Kidney tubule cell (primary cell): Measurements from ENCODE around the gene PNPLA5.
"Not testable (repeated sequence)": the region's sequence is repeated elsewhere in the genome, so short reads cannot be mapped to it uniquely, and the experiment has no call there.

Experiments used
- DNase-seq: peaks from one replicate; pipeline ENCODE4 v3.0.0-alpha.2; 2018; ENCODE audit warnings: low spot score

The PNPLA5 gene

DNA sequence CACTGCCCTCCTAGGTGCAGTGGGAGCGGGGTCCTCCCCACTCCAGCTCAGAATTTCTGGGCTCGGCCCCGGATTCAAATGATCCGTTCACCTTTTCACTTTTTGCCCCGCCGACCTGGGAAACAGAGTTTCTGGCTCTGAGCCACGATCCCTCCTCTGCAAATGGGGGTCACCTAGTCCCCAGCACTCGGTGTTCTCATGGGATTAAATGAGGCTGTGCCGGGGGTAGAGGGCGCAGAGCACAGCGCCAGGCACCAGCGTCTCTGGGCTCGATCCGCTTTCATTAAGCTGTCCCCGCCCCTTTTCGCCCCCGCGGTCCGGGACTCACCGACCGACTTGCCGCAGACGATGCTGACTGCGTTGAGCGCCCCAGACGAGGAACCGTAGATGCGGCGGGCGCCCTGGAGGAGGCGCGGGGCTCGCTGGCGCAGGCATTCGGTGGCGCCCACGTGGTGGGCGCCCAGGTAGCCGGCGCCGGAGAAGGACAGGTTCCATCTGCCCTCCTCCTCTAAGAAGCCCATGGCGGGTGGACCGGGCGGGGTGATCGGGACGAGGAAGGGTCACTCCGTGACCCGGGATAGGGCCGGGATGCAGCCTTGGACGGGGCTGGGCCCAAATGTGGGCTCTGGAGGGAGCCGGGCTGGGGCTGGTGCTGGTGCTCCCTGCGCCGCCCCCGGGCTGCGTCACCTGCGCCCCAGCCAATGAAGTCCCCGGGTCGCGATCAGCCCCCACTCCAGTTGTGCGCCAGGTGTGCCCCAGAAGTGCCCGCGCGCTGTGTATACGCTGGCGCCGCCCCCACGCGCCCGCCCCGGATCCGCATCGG is at the start of gene PNPLA5:
Gene PNPLA5 (minus strand): TSS at position 654 of the 823 bp plus-strand sequence. CDS start 133 bp downstream, at position 521.
- no peak for DNase-seq

DNA sequence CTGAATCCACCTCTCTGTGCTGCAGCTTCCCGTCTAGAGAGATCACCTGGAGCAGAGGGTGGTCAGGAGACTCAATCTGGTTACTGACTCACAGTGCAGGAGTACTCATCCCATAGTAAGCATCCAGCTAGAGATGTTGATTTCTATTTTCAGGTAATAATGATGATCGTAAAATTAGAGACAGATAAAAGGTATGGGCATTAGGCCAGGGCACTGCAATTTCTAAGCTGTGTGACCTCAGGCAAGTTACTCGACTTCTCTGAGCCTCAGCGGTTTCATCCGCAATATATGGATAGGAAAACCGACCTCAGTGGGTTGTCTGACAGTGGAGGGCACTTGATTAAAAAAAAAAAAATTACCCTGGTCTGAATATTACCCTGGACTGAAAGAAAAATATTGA is 49.6 kb upstream of the PNPLA5 start:
- no peak for DNase-seq

DNA sequence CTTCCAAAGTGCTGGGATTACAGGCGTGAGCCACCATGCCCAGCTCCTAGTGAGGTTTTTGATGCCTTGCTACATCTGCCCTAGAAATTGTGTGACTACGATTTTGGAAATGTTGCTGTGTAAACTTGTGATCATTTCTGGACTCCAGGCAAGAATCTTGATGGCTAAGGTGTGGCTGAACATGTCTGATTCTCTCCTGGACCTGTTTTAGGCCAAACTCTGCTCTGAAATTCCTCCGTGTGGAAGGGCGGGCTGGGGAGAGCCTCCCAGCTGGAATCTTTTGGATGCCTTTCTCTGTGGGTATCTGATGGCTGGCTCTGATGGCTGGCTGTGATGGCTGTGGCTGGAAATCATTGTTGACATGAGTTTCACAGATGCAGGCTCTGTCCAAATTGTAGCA is 40.0 kb upstream of the PNPLA5 start:
- no peak for DNase-seq

DNA sequence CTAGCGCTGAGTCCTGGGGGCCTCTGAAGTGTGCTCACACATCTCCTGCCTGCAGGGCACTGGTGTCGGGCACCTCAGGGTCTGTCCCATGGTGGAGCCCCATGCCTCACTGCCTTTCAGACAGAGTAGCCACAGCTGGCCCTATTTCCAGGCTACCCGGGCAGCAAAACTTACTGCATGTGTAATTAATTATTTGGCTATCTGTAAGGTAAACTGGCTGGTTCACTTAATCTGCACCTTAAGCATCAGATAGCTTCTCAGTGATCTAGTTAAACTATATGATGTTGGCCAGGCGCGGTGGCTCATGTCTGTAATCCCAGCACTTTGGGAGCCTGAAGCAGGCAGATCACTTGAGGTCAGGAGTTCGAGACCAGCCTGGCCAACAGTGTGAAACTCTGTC is 37.1 kb upstream of the PNPLA5 start:
- DNase-seq, result no peak

DNA sequence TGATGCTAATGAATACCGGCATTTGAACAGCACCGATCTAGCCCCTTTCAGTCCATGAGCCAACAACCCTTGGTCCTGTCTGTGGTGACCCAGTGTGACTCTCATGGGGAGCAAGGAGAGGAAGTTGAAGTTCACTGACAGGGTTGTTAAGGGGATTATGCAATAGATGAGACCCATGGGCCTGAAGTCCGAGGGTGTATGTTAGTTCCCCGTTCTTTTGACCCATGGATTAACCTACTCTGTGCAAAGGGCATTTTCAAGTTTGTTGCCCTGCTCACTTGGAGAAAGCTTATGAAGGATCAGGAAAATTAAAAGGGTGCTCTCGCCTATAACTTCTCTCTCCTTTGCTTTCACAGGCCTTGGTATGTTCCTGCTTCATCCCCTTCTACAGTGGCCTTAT is 36.7 kb upstream of the PNPLA5 start:
- no peak for DNase-seq

DNA sequence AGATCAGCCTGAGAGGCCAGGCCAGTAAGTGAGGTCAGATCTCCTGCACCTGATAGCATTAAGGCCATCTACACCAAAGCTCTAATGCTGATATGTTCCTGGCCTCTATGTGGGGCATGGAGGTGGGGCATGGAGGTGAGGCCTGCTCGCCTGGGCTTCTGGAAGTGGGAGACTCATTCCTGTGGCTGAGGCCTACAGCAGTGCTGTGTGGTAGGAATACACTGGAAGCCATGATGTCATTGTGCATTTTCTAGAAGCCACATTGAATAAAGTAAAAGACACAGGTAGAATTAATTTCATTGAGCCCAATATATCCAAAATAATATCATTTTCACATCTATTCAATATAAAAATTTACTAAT is 34.5 kb upstream of the PNPLA5 start:
- DNase-seq, result no peak

DNA sequence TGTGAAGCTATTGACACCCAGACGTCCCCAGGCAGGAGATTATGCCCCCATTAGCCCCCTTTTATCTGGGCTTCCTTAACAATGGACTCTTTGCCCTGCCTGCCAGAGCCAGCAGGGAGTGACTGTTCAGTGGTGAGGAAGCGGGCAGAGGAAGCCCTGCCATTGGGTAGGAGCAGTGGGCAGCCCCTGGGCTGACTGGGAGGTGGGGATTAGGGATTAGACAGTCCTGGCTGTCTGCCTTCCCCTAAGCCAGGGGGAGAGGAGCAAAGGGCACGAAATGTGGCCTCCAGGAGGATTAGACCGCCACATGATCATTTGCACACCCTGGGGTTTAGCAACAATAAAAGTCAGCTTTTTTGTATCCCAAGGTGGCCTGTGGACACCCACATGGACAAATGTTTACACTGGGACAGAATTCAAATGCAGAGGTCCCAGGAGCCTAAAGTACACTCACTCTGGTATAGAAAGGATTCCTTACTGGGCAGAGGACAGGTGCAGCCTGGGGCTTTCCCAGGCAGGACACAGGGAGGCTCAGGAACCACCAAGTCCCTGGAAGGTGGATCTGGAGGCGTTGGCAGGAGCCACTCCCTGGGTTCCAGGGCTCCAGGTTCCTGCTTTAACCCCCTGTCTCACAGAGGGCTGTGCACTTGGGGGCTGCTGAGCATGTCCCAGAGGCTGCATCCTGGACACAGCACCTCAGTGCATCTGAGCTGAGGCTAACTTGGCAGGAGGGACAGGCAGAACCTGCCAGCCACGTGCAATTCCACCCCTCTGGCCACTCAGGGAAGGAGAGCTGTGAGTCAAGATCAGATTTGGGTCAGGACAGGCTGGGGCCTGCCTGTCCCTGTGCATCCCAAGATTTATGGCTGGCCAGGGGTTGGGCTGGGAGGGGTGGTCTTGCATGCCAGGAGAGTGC is 33.9 kb upstream of the PNPLA5 start:
- peak; percentile 29 for DNase-seq

DNA sequence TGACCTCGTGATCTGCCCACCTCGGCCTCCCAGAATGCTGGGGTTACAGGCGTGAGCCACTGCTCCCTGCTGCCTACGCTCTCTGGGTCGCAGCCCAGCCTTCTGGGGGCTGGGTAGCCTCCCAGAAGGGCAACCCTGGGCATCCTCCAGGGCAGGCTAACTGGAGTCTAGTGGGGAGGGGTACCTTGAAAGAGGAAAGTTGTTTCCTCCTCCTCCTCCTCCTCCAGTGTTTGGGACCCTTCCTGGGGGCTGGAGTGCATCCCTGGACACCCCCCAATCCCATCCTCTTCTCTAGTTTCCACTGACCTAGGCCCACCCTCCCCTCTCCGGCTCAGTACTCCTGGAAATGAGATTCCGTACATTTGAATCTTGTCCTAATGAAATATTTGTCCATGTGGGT is 33.1 kb upstream of the PNPLA5 start:
- no peak for DNase-seq

DNA sequence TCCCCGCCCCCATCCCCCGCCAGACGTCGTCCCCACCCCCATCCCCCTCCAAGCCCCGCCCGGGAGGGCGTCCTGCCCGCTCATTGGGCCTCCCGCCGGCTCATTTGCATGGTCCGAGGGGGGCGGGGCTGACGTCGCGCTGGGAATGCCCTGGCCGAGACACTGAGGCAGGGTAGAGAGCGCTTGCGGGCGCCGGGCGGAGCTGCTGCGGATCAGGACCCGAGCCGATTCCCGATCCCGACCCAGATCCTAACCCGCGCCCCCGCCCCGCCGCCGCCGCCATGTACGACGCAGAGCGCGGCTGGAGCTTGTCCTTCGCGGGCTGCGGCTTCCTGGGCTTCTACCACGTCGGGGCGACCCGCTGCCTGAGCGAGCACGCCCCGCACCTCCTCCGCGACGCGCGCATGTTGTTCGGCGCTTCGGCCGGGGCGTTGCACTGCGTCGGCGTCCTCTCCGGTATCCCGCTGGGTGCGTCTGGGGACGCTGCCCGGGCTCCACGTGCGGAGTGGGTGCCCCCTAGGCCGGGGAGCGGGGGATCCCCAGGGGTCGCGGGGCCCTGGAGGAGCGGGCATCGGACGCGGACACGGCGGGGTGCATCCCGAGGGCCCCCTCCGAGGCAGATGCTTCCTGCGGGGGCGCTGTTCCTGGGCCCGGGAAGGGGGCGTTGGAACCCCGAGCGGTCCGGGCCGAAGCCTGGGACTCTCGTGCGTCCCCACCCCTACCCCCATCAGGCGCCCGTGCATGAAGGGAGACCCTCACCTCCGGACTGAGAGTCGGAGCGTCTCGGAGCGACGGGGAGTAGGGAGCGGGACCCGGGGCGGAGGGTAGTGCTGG is 32.0 kb upstream of the PNPLA5 start, which contains the start of gene PNPLA3:
Gene PNPLA3 (plus strand): TSS at position 175 of the 834 bp plus-strand sequence. CDS start 107 bp downstream, at position 282.
- peak; percentile 75 for DNase-seq

DNA sequence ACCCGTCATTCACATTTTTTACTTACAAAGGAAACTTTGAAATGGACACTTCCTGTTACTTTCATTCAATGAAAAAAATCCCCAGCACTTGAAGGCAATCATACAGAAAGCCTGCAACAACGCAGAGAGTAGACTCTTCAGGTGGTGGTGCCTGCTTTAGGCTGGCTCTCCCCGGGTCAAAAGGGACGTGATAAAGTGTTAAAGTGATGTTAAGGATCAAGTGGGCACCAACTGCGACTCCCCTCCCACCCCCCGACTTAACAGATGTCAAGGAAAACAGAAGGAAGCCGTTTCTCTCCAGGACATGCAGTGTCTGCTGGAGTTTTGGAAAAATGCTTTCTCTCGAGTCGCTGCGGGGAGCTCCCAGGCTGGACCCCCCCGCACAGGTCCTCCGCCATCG is 31.4 kb upstream of the PNPLA5 start:
- peak; percentile 18 for DNase-seq

- peak; percentile 14 for DNase-seq
These were observed 30.3 kb upstream of the PNPLA5 start for GRCh38 chr22:43922123-43922522.

DNA sequence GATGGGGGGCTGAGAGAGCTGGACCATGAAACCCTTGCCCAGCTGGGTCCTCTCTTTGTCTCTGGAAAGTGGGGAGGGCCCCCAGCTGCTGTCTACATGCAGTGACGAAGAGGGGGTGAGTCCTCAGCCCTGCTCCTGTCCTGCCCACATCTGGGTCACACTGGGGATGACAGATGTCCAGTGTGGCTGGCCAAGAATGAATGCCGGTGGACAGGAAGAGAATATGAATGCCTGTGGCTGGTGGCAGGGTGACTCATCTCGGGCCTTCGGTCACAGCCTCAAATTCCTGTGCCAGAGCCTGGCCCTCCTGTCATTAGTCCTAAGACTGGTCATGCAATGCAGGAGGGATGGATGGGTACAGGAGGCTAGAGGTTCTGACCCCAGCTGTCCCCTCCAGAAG is 29.6 kb upstream of the PNPLA5 start:
- DNase-seq, result peak; percentile 87

- no peak for DNase-seq
These were observed 27.5 kb upstream of the PNPLA5 start for GRCh38 chr22:43919106-43919973.

DNA sequence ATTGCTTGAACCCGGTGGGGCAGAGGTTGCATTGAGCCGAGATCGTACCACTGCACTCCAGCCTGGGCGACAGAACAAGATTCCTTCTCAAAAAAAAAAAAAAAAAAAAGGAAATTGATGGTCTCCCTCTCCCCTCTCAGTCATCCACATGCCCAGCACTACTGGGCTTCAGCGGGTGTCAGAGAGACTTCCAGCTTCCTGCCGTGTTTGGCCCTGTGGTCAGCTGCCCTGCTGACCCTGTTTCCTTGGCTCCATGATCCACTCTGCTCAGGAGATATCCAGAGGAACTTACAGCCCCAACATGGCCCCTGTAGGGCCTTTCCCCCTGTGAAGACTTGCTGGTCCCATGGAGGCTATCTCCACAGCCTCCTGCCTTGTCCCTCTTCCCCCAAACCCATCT is 25.7 kb upstream of the PNPLA5 start:
- DNase-seq, result no peak

- DNase-seq, result no peak
These were observed 19.5 kb upstream of the PNPLA5 start for GRCh38 chr22:43911351-43911750.

GRCh38 chr22:43910178-43910695 is 18.4 kb upstream of the PNPLA5 start:
- DNase-seq, result no peak

- no peak for DNase-seq
These were observed 17.9 kb upstream of the PNPLA5 start for GRCh38 chr22:43909708-43910107.

- no peak for DNase-seq
These were observed 13.9 kb upstream of the PNPLA5 start for GRCh38 chr22:43905681-43906080.

GRCh38 chr22:43904412-43904811 is 12.6 kb upstream of the PNPLA5 start:
- not testable (repeated sequence) for DNase-seq

DNA sequence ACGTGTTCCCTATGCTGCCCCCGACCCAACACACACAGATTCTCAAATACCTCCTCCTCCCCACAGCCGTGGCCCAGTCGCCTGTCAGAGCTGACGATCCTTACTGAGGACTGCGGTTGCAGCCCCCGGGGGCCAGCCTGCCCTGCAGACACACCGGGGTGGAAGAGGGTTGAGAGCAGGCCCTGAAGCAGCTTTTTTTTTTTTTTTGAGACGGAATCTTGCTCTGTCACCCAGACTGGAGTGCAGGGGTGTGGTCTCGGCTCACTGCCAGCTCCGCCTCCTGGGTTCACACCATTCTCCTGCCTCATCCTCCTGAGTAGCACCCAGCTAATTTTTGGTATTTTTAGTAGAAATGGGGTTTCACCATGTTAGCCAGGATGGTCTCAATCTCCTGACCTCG is 11.2 kb upstream of the PNPLA5 start:
- DNase-seq, result not testable (repeated sequence)
